Retinal pigment epithelial cell (primary cell): ENCODE measurements around the gene VWA5A.

Experiments used
- DNase-seq: peaks from one replicate; pipeline ENCODE4 v3.0.0-alpha.2; 2010; ENCODE audit warnings: low read depth
- H3K4me3 ChIP-seq: 2 replicates; pipeline ENCODE4 v1.5.1; 2011; ENCODE audit warnings: mild to moderate bottlenecking, low read length, control low read depth, moderate library complexity
- CTCF ChIP-seq: conservative IDR thresholded peaks from 2 replicates; pipeline ENCODE4 v1.5.1; 2011; ENCODE audit warnings: low read depth, low read length, control low read depth, inconsistent platforms

Gene VWA5A

GRCh38 chr11:124179310-124179709 lies 64.1 kb downstream of the VWA5A start:
- no peak overlapping the region for H3K4me3 ChIP-seq
- TF ChIP-seq CTCF: no peak
- DNase-seq: no peak

- TF ChIP-seq CTCF: no peak
Observed at GRCh38 chr11:124183068-124183467, 67.8 kb downstream of the VWA5A start, which contains the start of gene OR10D3. Gene OR10D3, plus strand, starts transcription at chr11:124183345. Its CDS starts 1,925 bp downstream, at chr11:124185270.

GRCh38 chr11:124190298-124191139 lies 75.3 kb downstream of the VWA5A start:
- DNase-seq: no peak
- no peak for TF ChIP-seq CTCF
- H3K4me3 ChIP-seq: no peak overlapping the region

More at GRCh38 chr11:124183068-124183467, 67.8 kb downstream of the VWA5A start, which contains the start of gene OR10D3:
- no peak within 1 kb of the TSS for H3K4me3 ChIP-seq
- DNase-seq: no peak

- no peak for DNase-seq
- H3K4me3 ChIP-seq: no peak overlapping the region
- TF ChIP-seq CTCF: no peak
Observed at GRCh38 chr11:124193221-124194010, 78.2 kb downstream of the VWA5A start.

- peak; percentile 92 for DNase-seq
- TF ChIP-seq CTCF: no peak
- peak overlapping the region; percentile 28 for H3K4me3 ChIP-seq
Observed at GRCh38 chr11:124194293-124195188, 79.3 kb downstream of the VWA5A start.

- peak; percentile 46 for DNase-seq
- peak; percentile 87 for TF ChIP-seq CTCF
- peak overlapping the region; percentile 28 for H3K4me3 ChIP-seq
Observed at GRCh38 chr11:124195189-124195734, 80.0 kb downstream of the VWA5A start.
